D721Med (cell line): Measurements from ENCODE around the gene SLC24A3.

Source experiments
- DNase-seq: peaks from one replicate; pipeline ENCODE4 v3.0.0; 2011; ENCODE audit warnings: low spot score; ENCODE audit not compliant: insufficient read length
- FAIRE-seq: peaks from 2 replicates; lab custom pipeline; 2011; peaks lifted over from hg19 to GRCh38; lab: Jason Lieb, UNC
- CTCF ChIP-seq: IDR thresholded peaks from 2 replicates; pipeline ENCODE4 v1.5.1; 2012; ENCODE audit warnings: mild to moderate bottlenecking, control low read depth; ENCODE audit not compliant: insufficient read depth; ENCODE audit errors: missing control alignments

SLC24A3 gene

GRCh38 chr20:19433371-19434350 is 221.2 kb downstream of the SLC24A3 start:
- no peak for TF ChIP-seq CTCF
- DNase-seq: no peak
- no peak for FAIRE-seq

- no peak for DNase-seq
- no peak for TF ChIP-seq CTCF
- FAIRE-seq: no peak
These were observed 222.9 kb downstream of the SLC24A3 start for GRCh38 chr20:19435316-19435715.

GRCh38 chr20:19435821-19436220 is 223.4 kb downstream of the SLC24A3 start:
- DNase-seq (no peak), FAIRE-seq (no peak)
- TF ChIP-seq CTCF: no peak

- no peak for TF ChIP-seq CTCF
- FAIRE-seq: no peak
These were observed 226.0 kb downstream of the SLC24A3 start for GRCh38 chr20:19438488-19438887.

GRCh38 chr20:19440660-19441527 is 228.5 kb downstream of the SLC24A3 start:
- no peak for TF ChIP-seq CTCF
- DNase-seq (no peak), FAIRE-seq (no peak)

More at GRCh38 chr20:19438488-19438887, 226.0 kb downstream of the SLC24A3 start:
- DNase-seq: no peak

- TF ChIP-seq CTCF: no peak
- FAIRE-seq (no peak), DNase-seq (no peak)
These were observed 233.8 kb downstream of the SLC24A3 start for GRCh38 chr20:19446246-19446645.
